ENCODE results near the gene DNAH10. TPM values are rescaled to one million over a fixed set of nuclear protein-coding genes. Genes with fewer than 3 reads are reported as not detected.

DNAH10 gene
- total RNA-seq, 1 experiment from 2014 or later: 0.39 TPM

- Histone ChIP-seq H3K9me3 (ENCODE audit: control insufficient read depth, insufficient read depth, low read depth, low read length) (no peaks in the 10 kb centered on the region), H3K36me3 (ENCODE audit: control insufficient read depth, insufficient read depth, low read length) (no peaks in the 10 kb centered on the region), H3K4me1 (ENCODE audit: control insufficient read depth, insufficient read depth, low read length) (no peaks in the 10 kb centered on the region), H3K4me3 (ENCODE audit: low read depth in 2 of 2, low read length in 2 of 2) (no peak overlapping the region), H3K27ac (ENCODE audit: low read length) (no peak overlapping the region), H3K27me3 (ENCODE audit: control insufficient read depth, insufficient read depth, low read length) (no peaks in the 10 kb centered on the region)
- TF ChIP-seq TCF7L2 (IDR thresholded peaks at IDR 0.05; ENCODE audit: low read depth, low read length) (no peak), POLR2AphosphoS5 (IDR thresholded peaks at IDR 0.05; ENCODE audit: low read depth, low read length) (no peak), REST (IDR thresholded peaks at IDR 0.05; ENCODE audit: insufficient read depth in 1 of 2, low read depth in 2 of 2, low read length in 1 of 2) (no peak), SIN3A (IDR thresholded peaks at IDR 0.05; ENCODE audit: borderline replicate concordance, insufficient read depth, low read depth, low read length) (no peak)
- TF ChIP-seq, protein P1, sequence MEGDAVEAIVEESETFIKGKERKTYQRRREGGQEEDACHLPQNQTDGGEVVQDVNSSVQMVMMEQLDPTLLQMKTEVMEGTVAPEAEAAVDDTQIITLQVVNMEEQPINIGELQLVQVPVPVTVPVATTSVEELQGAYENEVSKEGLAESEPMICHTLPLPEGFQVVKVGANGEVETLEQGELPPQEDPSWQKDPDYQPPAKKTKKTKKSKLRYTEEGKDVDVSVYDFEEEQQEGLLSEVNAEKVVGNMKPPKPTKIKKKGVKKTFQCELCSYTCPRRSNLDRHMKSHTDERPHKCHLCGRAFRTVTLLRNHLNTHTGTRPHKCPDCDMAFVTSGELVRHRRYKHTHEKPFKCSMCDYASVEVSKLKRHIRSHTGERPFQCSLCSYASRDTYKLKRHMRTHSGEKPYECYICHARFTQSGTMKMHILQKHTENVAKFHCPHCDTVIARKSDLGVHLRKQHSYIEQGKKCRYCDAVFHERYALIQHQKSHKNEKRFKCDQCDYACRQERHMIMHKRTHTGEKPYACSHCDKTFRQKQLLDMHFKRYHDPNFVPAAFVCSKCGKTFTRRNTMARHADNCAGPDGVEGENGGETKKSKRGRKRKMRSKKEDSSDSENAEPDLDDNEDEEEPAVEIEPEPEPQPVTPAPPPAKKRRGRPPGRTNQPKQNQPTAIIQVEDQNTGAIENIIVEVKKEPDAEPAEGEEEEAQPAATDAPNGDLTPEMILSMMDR (IDR thresholded peaks at IDR 0.05): no peak
- ATAC-seq: no peak
- intact Hi-C loops (cut with micrococcal nuclease; ENCODE audit: unreplicated experiment): no loop called here
- no TSS peak for BruUV-seq (replicated peaks)
- no peak for DNase-seq (ENCODE audit: low read depth, low spot score)
- in situ Hi-C loops (cut with HindIII; ENCODE audit: low pct_unique_long_range_greater_than_20kb, low sequenced_read_pairs): no loop called here
- POLR2A ChIA-PET: no interaction called here
- CTCF ChIA-PET: interaction anchor here (0.7 kb wide), 1 partner anchor 112 kb away, joined by 4 read pairs; no protein-coding TSS in a partner anchor
These were observed 200.4 kb downstream of the DNAH10 start for GRCh38 chr12:123962513-123962912.

- DNase-seq (ENCODE audit: low read depth, low spot score) (no peak), ATAC-seq (no peak)
- CTCF ChIA-PET: no interaction called here
- BruUV-seq (replicated peaks): no TSS peak
- no peak for TF ChIP-seq POLR2AphosphoS5 (IDR thresholded peaks at IDR 0.05; ENCODE audit: low read depth, low read length)
- H3K9me3 ChIP-seq (ENCODE audit: control insufficient read depth, insufficient read depth, low read depth, low read length): no peaks in the 10 kb centered on the region
- H3K27me3 ChIP-seq (ENCODE audit: control insufficient read depth, insufficient read depth, low read length): no peaks in the 10 kb centered on the region
- no peak overlapping the region for H3K4me3 ChIP-seq (ENCODE audit: low read depth in 2 of 2, low read length in 2 of 2)
- POLR2A ChIA-PET: no interaction called here
- no peak overlapping the region for H3K27ac ChIP-seq (ENCODE audit: low read length)
- in situ Hi-C loops (cut with HindIII; ENCODE audit: low pct_unique_long_range_greater_than_20kb, low sequenced_read_pairs): no loop called here
- intact Hi-C loops (cut with micrococcal nuclease; ENCODE audit: unreplicated experiment): no loop called here
- H3K4me1 ChIP-seq (ENCODE audit: control insufficient read depth, insufficient read depth, low read length): no peaks in the 10 kb centered on the region
- no peaks in the 10 kb centered on the region for H3K36me3 ChIP-seq (ENCODE audit: control insufficient read depth, insufficient read depth, low read length)
These were observed 201.7 kb downstream of the DNAH10 start for GRCh38 chr12:123963821-123964220.

- ChIA-PET CTCF (no interaction called here), POLR2A (no interaction called here)
- H3K27ac ChIP-seq (ENCODE audit: low read length): no peak overlapping the region
- ATAC-seq: no peak
- H3K27me3 ChIP-seq (ENCODE audit: control insufficient read depth, insufficient read depth, low read length): no peaks in the 10 kb centered on the region
- intact Hi-C loops (cut with micrococcal nuclease; ENCODE audit: unreplicated experiment): no loop called here
- no peak overlapping the region for H3K4me3 ChIP-seq (ENCODE audit: low read depth in 2 of 2, low read length in 2 of 2)
- no peak for DNase-seq (ENCODE audit: low read depth, low spot score)
- no TSS peak for BruUV-seq (replicated peaks)
- no peaks in the 10 kb centered on the region for H3K36me3 ChIP-seq (ENCODE audit: control insufficient read depth, insufficient read depth, low read length)
- in situ Hi-C loops (cut with HindIII; ENCODE audit: low pct_unique_long_range_greater_than_20kb, low sequenced_read_pairs): no loop called here
- H3K9me3 ChIP-seq (ENCODE audit: control insufficient read depth, insufficient read depth, low read depth, low read length): no peaks in the 10 kb centered on the region
- no peaks in the 10 kb centered on the region for H3K4me1 ChIP-seq (ENCODE audit: control insufficient read depth, insufficient read depth, low read length)
- TF ChIP-seq, protein P1 (IDR thresholded peaks at IDR 0.05): no peak
- no peak for TF ChIP-seq TCF7L2 (IDR thresholded peaks at IDR 0.05; ENCODE audit: low read depth, low read length)
- no peak for TF ChIP-seq SIN3A (IDR thresholded peaks at IDR 0.05; ENCODE audit: borderline replicate concordance, insufficient read depth, low read depth, low read length)
- TF ChIP-seq POLR2AphosphoS5 (IDR thresholded peaks at IDR 0.05; ENCODE audit: low read depth, low read length): no peak
- no peak for TF ChIP-seq REST (IDR thresholded peaks at IDR 0.05; ENCODE audit: insufficient read depth in 1 of 2, low read depth in 2 of 2, low read length in 1 of 2)
These were observed 203.3 kb downstream of the DNAH10 start for GRCh38 chr12:123965382-123965781.
